Diencephalon (tissue), 1 donor: ENCODE results near the gene UBE2D2. TPM values are rescaled to one million over a fixed set of nuclear protein-coding genes. Genes with fewer than 3 reads are reported as not detected.

ENCODE experiments used
- small RNA-seq: library from RNA; depleted of rRNA; stranded (forward); fragments of <200 nt; gene quantifications from one replicate; pipeline ENCODE3, GENCODE V24; 2014
- total RNA-seq: library from RNA; depleted of rRNA; stranded (reverse); fragments of >200 nt; gene quantifications from one replicate; pipeline ENCODE4 v1.2.3, GENCODE V29; 2014

The UBE2D2 gene
- 122 TPM for total RNA-seq

GRCh38 chr5:139560752-139561654, at the start of gene UBE2D2:
Gene UBE2D2, plus strand, starts transcription at chr5:139561339. Its CDS starts 453 bp downstream, at chr5:139561792.

GRCh38 chr5:139648205-139649081, 87.3 kb downstream of the UBE2D2 start, which contains the start of gene CXXC5:
Gene CXXC5, plus strand, starts transcription at chr5:139648349. Its CDS starts 32,175 bp downstream, at chr5:139680524.

Small RNAs within 50 kb of the gene (small RNA-seq; reads per million reads assigned to genes)
- not detected for gene RF00019

Other genes starting within 250 kb of the UBE2D2 start
- 135 TPM for gene PAIP2, start 219.5 kb upstream of the UBE2D2 start, total RNA-seq
- 0.69 TPM for gene SLC23A1, start 178.0 kb upstream of the UBE2D2 start, total RNA-seq
- gene MZB1, start 171.4 kb upstream of the UBE2D2 start, total RNA-seq: not detected
- gene PROB1, start 166.2 kb upstream of the UBE2D2 start, total RNA-seq: 2.8 TPM
- 8.5 TPM for gene SPATA24, start 157.2 kb upstream of the UBE2D2 start, total RNA-seq
- gene DNAJC18, start 121.8 kb upstream of the UBE2D2 start, total RNA-seq: 54.0 TPM
- gene ECSCR, start 98.6 kb upstream of the UBE2D2 start, total RNA-seq: 11.3 TPM
- gene SMIM33, start 90.3 kb upstream of the UBE2D2 start, total RNA-seq: not detected
- 9.9 TPM for gene STING1, start 78.6 kb upstream of the UBE2D2 start, total RNA-seq
- 53.5 TPM for gene CXXC5, start 87.0 kb downstream of the UBE2D2 start, total RNA-seq
- gene PSD2, start 234.5 kb downstream of the UBE2D2 start, total RNA-seq: 36.9 TPM